GM12875 (cell line): ENCODE data around the gene RPL10.

Experiments used
- H3K4me3 ChIP-seq: one replicate; pipeline ENCODE4 v1.5.1; 2011; ENCODE audit warnings: low read depth, low read length, control low read depth
- TF ChIP-seq, protein P1 (sequence below): IDR thresholded peaks from 2 replicates; pipeline ENCODE4 v1.5.1; 2011; ENCODE audit warnings: low read depth, mild to moderate bottlenecking, control low read depth, inconsistent platforms, low read length, moderate library complexity, borderline replicate concordance; ENCODE audit not compliant: insufficient read depth

The RPL10 gene

DNA sequence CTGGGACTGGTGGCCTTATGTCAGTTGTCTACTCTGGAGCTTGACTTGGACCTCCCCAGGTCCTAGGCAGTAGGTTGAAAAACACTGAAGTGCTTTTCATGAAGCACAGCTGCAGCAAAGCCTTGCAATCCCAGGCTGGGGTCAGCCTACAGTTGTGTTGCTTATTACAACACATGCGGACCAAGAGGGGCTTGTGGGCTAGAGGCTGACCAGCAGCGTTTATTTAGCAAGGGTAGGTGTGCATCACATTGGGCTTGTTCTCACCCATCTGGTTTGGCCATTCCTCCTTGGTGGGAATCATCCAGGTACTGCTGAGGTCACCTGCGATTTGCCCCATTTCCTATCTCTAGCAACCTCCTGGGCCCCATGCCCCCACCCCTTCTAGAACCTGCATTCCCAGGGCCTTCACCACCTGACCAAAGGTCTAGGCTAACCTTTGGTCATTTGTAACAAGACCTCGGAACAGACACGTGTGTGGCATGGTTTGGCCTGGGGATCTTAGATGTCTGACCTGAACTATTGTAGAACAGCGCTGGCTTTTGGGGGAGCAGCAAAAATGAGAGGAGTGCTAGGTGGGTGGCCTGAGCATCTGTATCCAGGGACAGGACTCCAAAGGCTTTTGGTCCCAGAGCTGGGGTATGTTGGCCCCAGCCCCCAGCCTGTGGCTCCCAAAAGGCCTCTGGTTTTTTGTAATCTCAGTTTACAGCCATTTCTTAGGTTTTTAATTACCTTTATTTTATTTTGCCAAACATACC lies 3.0 kb downstream of the RPL10 start:
- H3K4me3 ChIP-seq: no peak overlapping the region
- TF ChIP-seq, protein P1, sequence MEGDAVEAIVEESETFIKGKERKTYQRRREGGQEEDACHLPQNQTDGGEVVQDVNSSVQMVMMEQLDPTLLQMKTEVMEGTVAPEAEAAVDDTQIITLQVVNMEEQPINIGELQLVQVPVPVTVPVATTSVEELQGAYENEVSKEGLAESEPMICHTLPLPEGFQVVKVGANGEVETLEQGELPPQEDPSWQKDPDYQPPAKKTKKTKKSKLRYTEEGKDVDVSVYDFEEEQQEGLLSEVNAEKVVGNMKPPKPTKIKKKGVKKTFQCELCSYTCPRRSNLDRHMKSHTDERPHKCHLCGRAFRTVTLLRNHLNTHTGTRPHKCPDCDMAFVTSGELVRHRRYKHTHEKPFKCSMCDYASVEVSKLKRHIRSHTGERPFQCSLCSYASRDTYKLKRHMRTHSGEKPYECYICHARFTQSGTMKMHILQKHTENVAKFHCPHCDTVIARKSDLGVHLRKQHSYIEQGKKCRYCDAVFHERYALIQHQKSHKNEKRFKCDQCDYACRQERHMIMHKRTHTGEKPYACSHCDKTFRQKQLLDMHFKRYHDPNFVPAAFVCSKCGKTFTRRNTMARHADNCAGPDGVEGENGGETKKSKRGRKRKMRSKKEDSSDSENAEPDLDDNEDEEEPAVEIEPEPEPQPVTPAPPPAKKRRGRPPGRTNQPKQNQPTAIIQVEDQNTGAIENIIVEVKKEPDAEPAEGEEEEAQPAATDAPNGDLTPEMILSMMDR: no peak

GRCh38 chrX:154401918-154402621 lies 3.9 kb downstream of the RPL10 start:
- no peak overlapping the region for H3K4me3 ChIP-seq
- TF ChIP-seq, protein P1: no peak

- TF ChIP-seq, protein P1: no peak
- H3K4me3 ChIP-seq: no peak overlapping the region
Measured at GRCh38 chrX:154402622-154403127, 4.5 kb downstream of the RPL10 start.

GRCh38 chrX:154403192-154403591 lies 5.0 kb downstream of the RPL10 start:
- no peak overlapping the region for H3K4me3 ChIP-seq
- TF ChIP-seq, protein P1: no peak

GRCh38 chrX:154403858-154404257 lies 5.7 kb downstream of the RPL10 start:
- no peak overlapping the region for H3K4me3 ChIP-seq
- TF ChIP-seq, protein P1: no peak

DNA sequence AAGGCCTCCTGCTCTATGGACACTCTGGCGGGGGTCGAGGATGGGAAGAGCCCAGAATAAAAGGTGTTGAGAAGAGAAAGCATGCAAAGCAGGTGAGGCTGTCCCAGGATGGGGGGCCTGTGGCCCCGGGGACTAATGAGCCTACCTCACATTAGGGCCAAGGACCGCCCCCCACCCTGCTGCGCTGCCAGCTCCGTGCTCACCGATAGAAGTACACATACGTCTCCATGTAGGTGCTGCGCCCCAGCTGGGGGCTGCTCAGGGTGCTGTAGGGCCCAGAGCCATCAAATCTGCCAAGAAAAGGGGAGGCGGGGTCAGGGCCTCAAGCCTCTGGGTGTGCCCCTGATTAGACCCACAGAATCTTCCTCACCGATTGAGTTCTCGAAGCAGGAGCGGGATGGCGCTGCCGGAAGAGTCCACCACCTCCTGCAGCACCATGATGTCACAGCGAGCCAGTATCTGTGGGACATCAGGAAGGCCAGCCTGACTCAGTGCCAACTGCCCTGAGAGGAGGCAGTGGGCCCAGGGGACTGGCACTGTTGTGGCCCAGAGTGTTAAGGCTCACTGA lies 6.5 kb downstream of the RPL10 start:
- H3K4me3 ChIP-seq: no peak overlapping the region
- TF ChIP-seq, protein P1: no peak

GRCh38 chrX:154408659-154409221 lies 10.6 kb downstream of the RPL10 start:
- TF ChIP-seq, protein P1: no peak
- peak overlapping the region; percentile 52 for H3K4me3 ChIP-seq
